NCI-H748 (cell line): ENCODE data around the gene CROCC2.
"Not testable (repeated sequence)": the region's sequence is repeated elsewhere in the genome, so short reads cannot be mapped to it uniquely, and the experiment has no call there.

ENCODE experiments used
- DNase-seq: peaks from one replicate; lab custom pipeline; 2025; ENCODE audit not compliant: unreplicated experiment; lab: John Stamatoyannopoulos, UW

Gene CROCC2

GRCh38 chr2:240964704-240965295 lies 58.7 kb downstream of the CROCC2 start:
- no peak for DNase-seq

- no peak for DNase-seq
Observed at GRCh38 chr2:240965296-240965904, 59.3 kb downstream of the CROCC2 start.

GRCh38 chr2:240965905-240966456 lies 59.8 kb downstream of the CROCC2 start:
- DNase-seq: no peak

GRCh38 chr2:240966457-240966905 lies 60.3 kb downstream of the CROCC2 start:
- no peak for DNase-seq

- DNase-seq: peak; percentile 40
Observed at GRCh38 chr2:240966906-240967680, 61.0 kb downstream of the CROCC2 start.

GRCh38 chr2:240967681-240968621 lies 61.8 kb downstream of the CROCC2 start:
- DNase-seq: no peak

GRCh38 chr2:240968731-240969624 lies 62.8 kb downstream of the CROCC2 start:
- DNase-seq: no peak

- no peak for DNase-seq
Observed at GRCh38 chr2:240970104-240970503, 64.0 kb downstream of the CROCC2 start.

- no peak for DNase-seq
Observed at GRCh38 chr2:240970816-240971215, 64.7 kb downstream of the CROCC2 start.

GRCh38 chr2:240972201-240972600 lies 66.1 kb downstream of the CROCC2 start:
- no peak for DNase-seq

- DNase-seq: peak; percentile 51
Observed at GRCh38 chr2:240972636-240973521, 66.7 kb downstream of the CROCC2 start.

- DNase-seq: no peak
Observed at GRCh38 chr2:240974771-240975572, 68.8 kb downstream of the CROCC2 start.

- DNase-seq: not testable (repeated sequence)
Observed at GRCh38 chr2:240975903-240976302, 69.8 kb downstream of the CROCC2 start.

GRCh38 chr2:240981280-240981679 lies 75.1 kb downstream of the CROCC2 start:
- no peak for DNase-seq

- DNase-seq: no peak
Observed at GRCh38 chr2:240981871-240982800, 76.0 kb downstream of the CROCC2 start.

GRCh38 chr2:240982821-240983281 lies 76.7 kb downstream of the CROCC2 start:
- no peak for DNase-seq
